ENCODE measurements around the gene EMP1.

DNA sequence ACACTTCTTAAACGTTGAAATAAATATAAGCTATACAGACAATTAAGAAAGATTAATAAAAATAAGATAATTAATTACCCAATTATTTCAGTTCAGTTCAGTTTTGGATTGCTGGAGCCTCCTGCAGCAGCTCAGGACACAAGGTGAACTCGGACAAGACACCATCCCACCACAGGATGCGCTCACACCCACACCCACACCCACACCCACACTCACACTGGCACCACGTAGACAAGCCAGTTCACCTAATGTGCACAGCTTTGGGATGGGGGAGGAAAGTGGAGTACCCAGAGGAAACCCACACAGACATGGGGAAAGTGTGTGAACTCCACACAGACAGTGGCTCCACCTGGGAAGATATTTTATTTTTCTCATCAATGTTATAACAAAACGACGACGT is 32.1 kb downstream of the EMP1 start:
- TF ChIP-seq CEBPB (IDR thresholded peaks at IDR 0.05): no peak
- TF ChIP-seq, protein P1, sequence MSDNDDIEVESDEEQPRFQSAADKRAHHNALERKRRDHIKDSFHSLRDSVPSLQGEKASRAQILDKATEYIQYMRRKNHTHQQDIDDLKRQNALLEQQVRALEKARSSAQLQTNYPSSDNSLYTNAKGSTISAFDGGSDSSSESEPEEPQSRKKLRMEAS (IDR thresholded peaks at IDR 0.05): no peak
- TF ChIP-seq ZBTB7A (IDR thresholded peaks at IDR 0.05; ENCODE audit: low read depth): no peak
- TF ChIP-seq, protein P2, sequence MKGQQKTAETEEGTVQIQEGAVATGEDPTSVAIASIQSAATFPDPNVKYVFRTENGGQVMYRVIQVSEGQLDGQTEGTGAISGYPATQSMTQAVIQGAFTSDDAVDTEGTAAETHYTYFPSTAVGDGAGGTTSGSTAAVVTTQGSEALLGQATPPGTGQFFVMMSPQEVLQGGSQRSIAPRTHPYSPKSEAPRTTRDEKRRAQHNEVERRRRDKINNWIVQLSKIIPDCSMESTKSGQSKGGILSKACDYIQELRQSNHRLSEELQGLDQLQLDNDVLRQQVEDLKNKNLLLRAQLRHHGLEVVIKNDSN (IDR thresholded peaks at IDR 0.05): no peak
- TF ChIP-seq TAF1 (IDR thresholded peaks at IDR 0.05; ENCODE audit: low read depth): no peak
- no peak for TF ChIP-seq EP300 (IDR thresholded peaks at IDR 0.05; ENCODE audit: borderline replicate concordance)
- TF ChIP-seq RAD21 (IDR thresholded peaks at IDR 0.05; ENCODE audit: low read depth): no peak
- TF ChIP-seq, protein P3, sequence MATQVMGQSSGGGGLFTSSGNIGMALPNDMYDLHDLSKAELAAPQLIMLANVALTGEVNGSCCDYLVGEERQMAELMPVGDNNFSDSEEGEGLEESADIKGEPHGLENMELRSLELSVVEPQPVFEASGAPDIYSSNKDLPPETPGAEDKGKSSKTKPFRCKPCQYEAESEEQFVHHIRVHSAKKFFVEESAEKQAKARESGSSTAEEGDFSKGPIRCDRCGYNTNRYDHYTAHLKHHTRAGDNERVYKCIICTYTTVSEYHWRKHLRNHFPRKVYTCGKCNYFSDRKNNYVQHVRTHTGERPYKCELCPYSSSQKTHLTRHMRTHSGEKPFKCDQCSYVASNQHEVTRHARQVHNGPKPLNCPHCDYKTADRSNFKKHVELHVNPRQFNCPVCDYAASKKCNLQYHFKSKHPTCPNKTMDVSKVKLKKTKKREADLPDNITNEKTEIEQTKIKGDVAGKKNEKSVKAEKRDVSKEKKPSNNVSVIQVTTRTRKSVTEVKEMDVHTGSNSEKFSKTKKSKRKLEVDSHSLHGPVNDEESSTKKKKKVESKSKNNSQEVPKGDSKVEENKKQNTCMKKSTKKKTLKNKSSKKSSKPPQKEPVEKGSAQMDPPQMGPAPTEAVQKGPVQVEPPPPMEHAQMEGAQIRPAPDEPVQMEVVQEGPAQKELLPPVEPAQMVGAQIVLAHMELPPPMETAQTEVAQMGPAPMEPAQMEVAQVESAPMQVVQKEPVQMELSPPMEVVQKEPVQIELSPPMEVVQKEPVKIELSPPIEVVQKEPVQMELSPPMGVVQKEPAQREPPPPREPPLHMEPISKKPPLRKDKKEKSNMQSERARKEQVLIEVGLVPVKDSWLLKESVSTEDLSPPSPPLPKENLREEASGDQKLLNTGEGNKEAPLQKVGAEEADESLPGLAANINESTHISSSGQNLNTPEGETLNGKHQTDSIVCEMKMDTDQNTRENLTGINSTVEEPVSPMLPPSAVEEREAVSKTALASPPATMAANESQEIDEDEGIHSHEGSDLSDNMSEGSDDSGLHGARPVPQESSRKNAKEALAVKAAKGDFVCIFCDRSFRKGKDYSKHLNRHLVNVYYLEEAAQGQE (IDR thresholded peaks at IDR 0.05; ENCODE audit: low read depth): no peak
- TF ChIP-seq CREB1 (IDR thresholded peaks at IDR 0.05; ENCODE audit: low read depth): no peak
- TF ChIP-seq EGR1 (IDR thresholded peaks at IDR 0.05): no peak

Data from Ishikawa (cell line).